Endothelial cell of umbilical vein (primary cell): ENCODE data around the gene NOTCH1. TPM values are rescaled to one million over a fixed set of nuclear protein-coding genes. Genes with fewer than 3 reads are reported as not detected.

ENCODE experiments used
- BruUV-seq: library from RNA; stranded (reverse); fragments of 400-500 nt; replicated peaks from 2 replicates; lab custom pipeline; 2021; lab: Mats Ljungman, UMichigan
- CTCF ChIA-PET: fragments of 300-600, 350-600 bp; sonication (Branson Sonifier 250); formaldehyde crosslinking; loops from one replicate; lab custom pipeline; 2021; ENCODE audit warnings: antibody characterized with exemption, inconsistent platforms; lab: Charles Lee
- POLR2A ChIA-PET: fragments of 300-600, 350-600 bp; sonication (Branson Sonifier 250); formaldehyde crosslinking; loops from one replicate; lab custom pipeline; 2021; ENCODE audit warnings: antibody characterized with exemption, inconsistent platforms; lab: Charles Lee
- DNase-seq: peaks from one replicate; pipeline ENCODE4 v3.0.0-alpha.2; 2011; ENCODE audit warnings: low read depth, low spot score
- FAIRE-seq: peaks from 2 replicates; lab custom pipeline; 2011; peaks lifted over from hg19 to GRCh38; lab: Jason Lieb, UNC
- H2AFZ ChIP-seq: 2 replicates; pipeline ENCODE4 v1.6.0; 2012; ENCODE audit warnings: low read depth, low read length, control low read depth, inconsistent platforms
- H3K27ac ChIP-seq: 2 replicates; pipeline ENCODE4 v1.5.1; 2011; ENCODE audit warnings: low read depth, mild to moderate bottlenecking, control low read depth, low read length, moderate library complexity; ENCODE audit not compliant: insufficient read depth
- H3K27me3 ChIP-seq, 2 experiments: 2 replicates each; pipeline versions ENCODE4 v1.6.0 to v1.6.1; 2011; ENCODE audit warnings: low read length in 2 of 2, mixed read lengths in 1 of 2; ENCODE audit not compliant: control insufficient read depth in 2 of 2, insufficient read depth in 2 of 2
- H3K36me3 ChIP-seq, 2 experiments: 2 replicates in 1 of 2; 3 replicates in 1 of 2; pipeline ENCODE4 v1.5.1; 2011; ENCODE audit warnings: low read length in 2 of 2, mild to moderate bottlenecking in 1 of 2, moderate library complexity in 1 of 2; ENCODE audit not compliant: control insufficient read depth in 2 of 2, insufficient read depth in 2 of 2; ENCODE audit errors: extremely low read depth in 1 of 2
- H3K4me1 ChIP-seq: 3 replicates; pipeline ENCODE4 v1.5.1; 2011; ENCODE audit warnings: mild to moderate bottlenecking, low read length; ENCODE audit not compliant: control insufficient read depth, insufficient read depth; ENCODE audit errors: extremely low read depth
- H3K4me2 ChIP-seq: 2 replicates; pipeline ENCODE4 v1.6.1; 2011; ENCODE audit warnings: low read length, control low read depth, mixed read lengths; ENCODE audit not compliant: insufficient read depth
- H3K4me3 ChIP-seq, 3 experiments: fragments of 200-600 bp in 1 of 3; sonication (generic), shearing (Covaris generic) in 1 of 3; replicated peaks in 1 of 3; 2 replicates each; pipeline ENCODE4 v1.5.1; 2011 to 2016; ENCODE audit warnings: control low read depth in 3 of 3, low read length in 3 of 3, mild to moderate bottlenecking in 2 of 3, inconsistent platforms in 1 of 3, low read depth in 1 of 3, moderate library complexity in 1 of 3; ENCODE audit not compliant: insufficient read depth in 1 of 3
- H3K79me2 ChIP-seq: 2 replicates; pipeline ENCODE4 v1.6.0; 2012; ENCODE audit warnings: low read length, inconsistent platforms; ENCODE audit not compliant: control insufficient read depth, insufficient read depth
- H3K9ac ChIP-seq: replicated peaks from 2 replicates; pipeline ENCODE3; 2011; ENCODE audit warnings: low read length, control low read depth; ENCODE audit not compliant: insufficient read depth; ENCODE audit errors: extremely low read depth
- H3K9me1 ChIP-seq: replicated peaks from 3 replicates; pipeline ENCODE4 v1.6.0; 2011; ENCODE audit warnings: mild to moderate bottlenecking, low read length; ENCODE audit not compliant: control insufficient read depth, insufficient read depth; ENCODE audit errors: extremely low read depth
- H3K9me3 ChIP-seq: replicated peaks from 2 replicates; pipeline ENCODE4 v1.5.1; 2012; ENCODE audit warnings: low read length, inconsistent platforms; ENCODE audit not compliant: control insufficient read depth, insufficient read depth
- H4K20me1 ChIP-seq: replicated peaks from 2 replicates; pipeline ENCODE3; 2011; ENCODE audit warnings: mild to moderate bottlenecking, low read length; ENCODE audit not compliant: control insufficient read depth, insufficient read depth; ENCODE audit errors: extremely low read depth
- CTCF ChIP-seq, 2 donors: IDR thresholded peaks; 1 replicate in 1 of 2; 2 replicates in 1 of 2; pipeline ENCODE4 v1.5.1; 2011; ENCODE audit warnings: low read length in 2 of 2, mild to moderate bottlenecking in 2 of 2, moderate library complexity in 2 of 2, control low read depth in 1 of 2, inconsistent platforms in 1 of 2, low read depth in 1 of 2; ENCODE audit not compliant: insufficient read depth in 1 of 2; ENCODE audit errors: extremely low read depth in 1 of 2
- EZH2 ChIP-seq: IDR thresholded peaks from 2 replicates; pipeline ENCODE4 v1.6.1; 2012; ENCODE audit warnings: borderline replicate concordance, low read depth, mild to moderate bottlenecking, moderate library complexity, low read length, inconsistent platforms; ENCODE audit not compliant: severe bottlenecking
- FOS ChIP-seq: IDR thresholded peaks from 2 replicates; pipeline ENCODE4 v1.6.1; 2011; ENCODE audit warnings: mild to moderate bottlenecking, low read length, moderate library complexity, borderline replicate concordance; ENCODE audit not compliant: insufficient read depth
- GATA2 ChIP-seq: IDR thresholded peaks from 2 replicates; pipeline ENCODE4 v1.7.0; 2011; ENCODE audit warnings: low read depth, mild to moderate bottlenecking, moderate library complexity, mixed read lengths, low read length; ENCODE audit not compliant: insufficient read length, insufficient read depth
- JUN ChIP-seq: IDR thresholded peaks from 2 replicates; pipeline ENCODE4 v1.6.1; 2011; ENCODE audit warnings: borderline replicate concordance, low read depth; ENCODE audit not compliant: insufficient read length, insufficient read depth
- MYC ChIP-seq: IDR thresholded peaks from one replicate; pipeline ENCODE4 v1.6.1; 2011; ENCODE audit warnings: mild to moderate bottlenecking, low read depth, low read length
- POLR2A ChIP-seq: IDR thresholded peaks from 2 replicates; pipeline ENCODE4 v1.6.1; 2012; ENCODE audit warnings: low read depth, mild to moderate bottlenecking, control low read depth, low read length
- POLR2AphosphoS5 ChIP-seq: IDR thresholded peaks from 2 replicates; pipeline ENCODE4 v1.6.1; 2012; ENCODE audit warnings: low read depth, mild to moderate bottlenecking, control low read depth, low read length, moderate library complexity; ENCODE audit not compliant: insufficient read depth
- dilution Hi-C: fragments of 300-500 bp; cut with MboI; formaldehyde crosslinking; loops from one replicate; pipeline ENCODE4 v1.15.0; 2019; ENCODE audit warnings: low sequenced_read_pairs; ENCODE audit not compliant: extremely low pct_ligation_motif_present
- intact Hi-C: fragments of 100-400 bp; cut with micrococcal nuclease; formaldehyde crosslinking; loops from one replicate; pipeline ENCODE4 v1.10.0; 2022
- polyA plus RNA-seq, 4 experiments: library from polyadenylated mRNA; depleted of rRNA in 3 of 4; stranded (reverse) in 3 of 4; unstranded in 1 of 4; fragments of >200 nt; gene quantifications; 2 replicates each; pipeline versions ENCODE4 v1.2.1 to v1.2.3, GENCODE V29; 2011 to 2012; ENCODE audit warnings: missing spikeins in 1 of 4
- total RNA-seq: library from RNA; stranded (reverse); gene quantifications from 2 replicates; pipeline ENCODE4 v1.2.3, GENCODE V29; 2021
- TF ChIP-seq, protein P1 (sequence below): IDR thresholded peaks from 2 replicates; pipeline ENCODE4 v1.6.1; 2011; ENCODE audit not compliant: insufficient read depth, insufficient read length

NOTCH1 gene
- total and polyA plus RNA-seq, 2 donors (not counting 3 experiments of a cell fraction or from before 2014, with no cell fraction given) = 31.7 to 153 TPM

DNA sequence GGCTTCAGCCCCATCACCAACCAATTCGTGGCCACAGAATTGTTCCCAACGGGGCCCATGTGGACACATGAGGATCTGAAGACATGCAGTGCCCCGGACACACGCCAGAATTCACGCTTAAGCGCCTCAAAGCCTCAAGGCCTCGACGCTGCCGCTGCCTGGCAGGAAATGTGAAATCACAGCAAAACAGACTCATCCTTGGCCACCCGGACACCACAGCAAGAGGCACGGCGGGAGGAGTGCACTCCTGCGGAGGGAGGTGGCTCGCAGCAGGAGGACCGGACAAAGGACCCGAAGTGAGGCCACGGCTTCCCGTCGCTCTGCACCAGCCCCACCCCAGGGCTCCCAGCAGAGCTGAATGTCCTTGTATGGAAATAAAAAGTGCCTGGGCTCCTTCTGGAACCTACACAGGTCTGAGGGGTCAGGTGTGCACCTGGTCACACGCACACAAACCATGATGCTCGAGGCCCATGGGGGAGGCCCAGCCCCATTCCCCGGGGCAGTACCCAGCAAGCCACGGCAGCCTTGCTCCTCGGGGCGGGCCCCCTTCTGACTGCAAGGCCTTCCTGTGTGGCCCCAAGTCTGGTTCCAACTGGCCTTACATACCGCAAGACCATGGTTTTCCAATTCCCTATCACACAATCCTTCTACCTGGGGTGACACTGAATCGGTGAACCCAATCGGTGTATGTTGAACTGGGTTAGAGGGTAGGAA, 73.1 kb downstream of the NOTCH1 start:
- intact Hi-C loops (no loop called here), dilution Hi-C loops (no loop called here)
- no peak for DNase-seq
- ChIA-PET CTCF (no interaction called here), POLR2A (no interaction called here)
- Histone ChIP-seq H4K20me1 (no peaks in the 10 kb centered on the region), H3K9me3 (no peaks in the 10 kb centered on the region), H3K4me3 (no peak overlapping the region), H3K4me2 (no peak overlapping the region), H3K27me3 (no peaks in the 10 kb centered on the region), H3K27ac (no peak overlapping the region), H2AFZ (no peak overlapping the region), H3K4me1 (no peaks in the 10 kb centered on the region), H3K9ac (no peak overlapping the region), H3K9me1 (no peaks in the 10 kb centered on the region), H3K79me2 (peaks cover 64% of the 10 kb centered on the region), H3K36me3 (peaks cover 34 to 88% of the 10 kb centered on the region in 2 experiments)
- TF ChIP-seq, protein P1, sequence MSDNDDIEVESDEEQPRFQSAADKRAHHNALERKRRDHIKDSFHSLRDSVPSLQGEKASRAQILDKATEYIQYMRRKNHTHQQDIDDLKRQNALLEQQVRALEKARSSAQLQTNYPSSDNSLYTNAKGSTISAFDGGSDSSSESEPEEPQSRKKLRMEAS = no peak
- TF ChIP-seq GATA2 = no peak
- no peak for TF ChIP-seq POLR2A
- TF ChIP-seq MYC = no peak
- TF ChIP-seq JUN = no peak
- TF ChIP-seq CTCF (IDR thresholded peaks at IDR 0.05; ENCODE audit: extremely low read depth in 1 of 2, insufficient read depth in 1 of 2, low read depth in 1 of 2, low read length in 2 of 2) = no peak
- TF ChIP-seq FOS = no peak
- no peak for TF ChIP-seq POLR2AphosphoS5
- TF ChIP-seq EZH2 = no peak
- BruUV-seq = no TSS peak
- no peak for FAIRE-seq
